Calu3 (cell line): ENCODE measurements around the gene FGG. TPM values are rescaled to one million over a fixed set of nuclear protein-coding genes. Genes with fewer than 3 reads are reported as not detected.

Source experiments
- BruUV-seq: library from RNA; stranded (reverse); fragments of 400-500 nt; replicated peaks from 2 replicates; lab custom pipeline; 2021; lab: Mats Ljungman, UMichigan
- CTCF ChIA-PET: fragments of 300-600 bp; sonication (Branson Sonifier 250); formaldehyde crosslinking; loops from one replicate; lab custom pipeline; 2022; ENCODE audit warnings: antibody characterized with exemption; lab: Charles Lee
- DNase-seq: peaks from one replicate; pipeline ENCODE4 v3.0.0; 2022
- H3K27ac Mint-ChIP-seq: one replicate; pipeline ENCODE4 v1.8.0; 2022; ENCODE audit warnings: mixed read lengths; ENCODE audit not compliant: unreplicated experiment
- H3K27me3 Mint-ChIP-seq: one replicate; pipeline ENCODE4 v1.8.0; 2022; ENCODE audit warnings: mixed read lengths; ENCODE audit not compliant: unreplicated experiment
- H3K36me3 Mint-ChIP-seq: one replicate; pipeline ENCODE4 v1.8.0; 2022; ENCODE audit warnings: mild to moderate bottlenecking, moderate library complexity, mixed read lengths; ENCODE audit not compliant: insufficient read depth, unreplicated experiment
- H3K4me1 Mint-ChIP-seq: one replicate; pipeline ENCODE4 v1.8.0; 2022; ENCODE audit warnings: mild to moderate bottlenecking, low read depth, mixed read lengths; ENCODE audit not compliant: unreplicated experiment
- H3K4me3 Mint-ChIP-seq: one replicate; pipeline ENCODE4 v1.8.0; 2022; ENCODE audit warnings: mild to moderate bottlenecking, low read depth, moderate library complexity, mixed read lengths; ENCODE audit not compliant: unreplicated experiment
- H3K9me3 Mint-ChIP-seq: one replicate; pipeline ENCODE4 v1.8.0; 2022; ENCODE audit warnings: low read depth, mixed read lengths; ENCODE audit not compliant: unreplicated experiment
- intact Hi-C: fragments of 100-400 bp; cut with micrococcal nuclease; formaldehyde crosslinking; loops from one replicate; pipeline ENCODE4 v1.10.0; 2022; ENCODE audit not compliant: unreplicated experiment
- total RNA-seq: library from RNA; stranded (reverse); gene quantifications from 2 replicates; pipeline ENCODE4 v1.2.3, GENCODE V29; 2022
- TF ChIP-seq, protein P1 (sequence below): fragments of 200-600 bp; IDR thresholded peaks from one replicate; pipeline ENCODE4 v1.8.0; 2022; ENCODE audit warnings: antibody characterized with exemption; ENCODE audit not compliant: unreplicated experiment

Gene FGG
- total RNA-seq, 1 experiment from 2014 or later = 0.24 TPM

DNA sequence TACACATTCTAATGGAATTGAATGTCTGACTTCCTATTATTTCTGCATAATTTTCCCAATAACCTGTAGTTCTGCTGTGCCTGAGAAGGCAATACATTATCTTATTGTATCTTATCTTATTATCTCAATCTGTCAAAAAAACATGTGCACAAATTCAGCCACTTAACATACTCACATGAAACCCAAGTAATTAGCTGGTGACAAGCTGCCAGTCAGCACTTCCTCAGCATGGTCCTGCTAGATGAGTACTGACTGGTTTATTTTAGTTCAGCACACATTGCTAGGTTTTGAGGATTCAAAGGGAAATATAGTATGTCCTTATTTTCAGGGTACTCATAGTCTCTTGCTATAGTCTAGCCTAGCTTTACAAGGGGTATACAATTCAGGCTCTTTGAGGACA lies 17.9 kb upstream of the FGG start:
- DNase-seq = no peak
- Mint-ChIP-seq H3K4me1 (peaks cover 12% of the 10 kb centered on the region), H3K4me3 (no peak overlapping the region), H3K9me3 (no peaks in the 10 kb centered on the region), H3K36me3 (peaks cover 7% of the 10 kb centered on the region), H3K27me3 (no peaks in the 10 kb centered on the region), H3K27ac (no peak overlapping the region)
- intact Hi-C loops = loop anchor here (10.0 kb wide), 1 partner anchor 294 kb away; no protein-coding TSS in a partner anchor
- CTCF ChIA-PET = no interaction called here
- TF ChIP-seq, protein P1, sequence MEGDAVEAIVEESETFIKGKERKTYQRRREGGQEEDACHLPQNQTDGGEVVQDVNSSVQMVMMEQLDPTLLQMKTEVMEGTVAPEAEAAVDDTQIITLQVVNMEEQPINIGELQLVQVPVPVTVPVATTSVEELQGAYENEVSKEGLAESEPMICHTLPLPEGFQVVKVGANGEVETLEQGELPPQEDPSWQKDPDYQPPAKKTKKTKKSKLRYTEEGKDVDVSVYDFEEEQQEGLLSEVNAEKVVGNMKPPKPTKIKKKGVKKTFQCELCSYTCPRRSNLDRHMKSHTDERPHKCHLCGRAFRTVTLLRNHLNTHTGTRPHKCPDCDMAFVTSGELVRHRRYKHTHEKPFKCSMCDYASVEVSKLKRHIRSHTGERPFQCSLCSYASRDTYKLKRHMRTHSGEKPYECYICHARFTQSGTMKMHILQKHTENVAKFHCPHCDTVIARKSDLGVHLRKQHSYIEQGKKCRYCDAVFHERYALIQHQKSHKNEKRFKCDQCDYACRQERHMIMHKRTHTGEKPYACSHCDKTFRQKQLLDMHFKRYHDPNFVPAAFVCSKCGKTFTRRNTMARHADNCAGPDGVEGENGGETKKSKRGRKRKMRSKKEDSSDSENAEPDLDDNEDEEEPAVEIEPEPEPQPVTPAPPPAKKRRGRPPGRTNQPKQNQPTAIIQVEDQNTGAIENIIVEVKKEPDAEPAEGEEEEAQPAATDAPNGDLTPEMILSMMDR = no peak
- BruUV-seq = no TSS peak

DNA sequence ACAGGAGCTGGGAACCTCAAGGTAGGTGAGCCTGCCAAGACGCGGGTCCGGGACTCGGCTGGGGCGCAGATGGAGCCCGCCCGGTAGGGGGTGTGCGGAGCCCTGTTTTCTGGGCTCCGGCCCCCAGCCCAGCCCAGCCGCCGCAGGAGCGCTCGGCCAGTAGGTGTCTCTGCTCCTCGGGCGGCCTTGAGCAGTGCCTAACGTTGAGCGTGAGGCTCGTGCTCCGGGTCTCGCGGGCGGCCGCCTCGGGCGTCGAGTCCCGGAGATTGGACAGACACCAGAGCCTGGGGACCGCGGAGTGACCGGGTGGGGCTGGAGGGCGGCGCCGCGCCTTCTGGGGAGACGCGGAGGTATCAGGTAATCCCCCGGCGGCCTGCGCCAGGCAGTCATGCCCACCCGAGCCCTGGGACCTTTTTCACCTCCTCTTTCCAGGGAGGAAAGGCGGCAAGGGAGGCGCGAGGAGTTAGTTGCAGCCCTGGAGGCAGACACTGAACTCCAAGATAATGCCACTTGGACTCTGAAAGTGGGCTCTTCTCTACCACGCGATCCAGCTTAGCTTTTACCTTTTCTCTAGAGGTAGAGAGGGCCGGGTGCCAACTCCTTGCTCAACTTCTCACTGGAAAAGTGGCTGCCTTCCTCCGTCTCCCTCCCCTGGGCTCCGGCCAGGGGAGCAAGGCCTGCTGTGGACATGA lies 14.5 kb upstream of the FGG start:
- intact Hi-C loops = loop anchor here (5.0 kb wide), 1 partner anchor 120 kb away; no protein-coding TSS in a partner anchor
- H3K9me3 Mint-ChIP-seq = no peaks in the 10 kb centered on the region
- BruUV-seq = no TSS peak
- H3K27ac Mint-ChIP-seq = no peak overlapping the region
- H3K4me1 Mint-ChIP-seq = peaks cover 17% of the 10 kb centered on the region
- no peaks in the 10 kb centered on the region for H3K27me3 Mint-ChIP-seq
- DNase-seq = peak; percentile 86
- TF ChIP-seq, protein P1 = peak; percentile 62
- CTCF ChIA-PET = interaction anchor here (0.5 to 3.2 kb wide), 5 partner anchors 8 to 152 kb away, joined by 3 to 13 read pairs (median 3); partner anchors contain the start of gene LRAT
- peaks cover 7% of the 10 kb centered on the region for H3K36me3 Mint-ChIP-seq
- H3K4me3 Mint-ChIP-seq = no peak overlapping the region

DNA sequence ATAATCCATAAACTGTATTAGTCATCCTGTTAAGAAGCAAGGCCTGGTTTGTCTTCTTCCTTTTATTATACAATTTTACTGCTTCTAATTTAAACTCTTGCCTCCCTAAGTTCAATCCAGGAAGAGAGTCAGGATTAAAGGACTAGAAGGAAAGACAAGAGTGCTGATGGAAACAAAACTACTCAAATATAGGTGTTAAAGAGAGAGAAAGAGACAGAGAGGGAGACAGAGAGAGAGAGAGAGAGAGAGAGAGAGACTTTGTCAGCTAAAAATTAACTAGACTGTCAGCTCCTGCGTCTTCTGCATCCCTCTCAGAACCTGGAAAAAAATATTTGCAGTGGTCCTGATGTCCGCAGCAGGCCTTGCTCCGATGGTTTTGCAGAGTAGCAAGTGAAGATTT lies 13.5 kb upstream of the FGG start:
- CTCF ChIA-PET = interaction anchor here (0.6 to 3.2 kb wide), 5 partner anchors 10 to 118 kb away, joined by 3 to 13 read pairs (median 3); partner anchors contain the start of gene LRAT
- peaks cover 7% of the 10 kb centered on the region for H3K36me3 Mint-ChIP-seq
- peaks cover 17% of the 10 kb centered on the region for H3K4me1 Mint-ChIP-seq
- TF ChIP-seq, protein P1 = no peak
- intact Hi-C loops = loop anchor here (5.0 kb wide), 1 partner anchor 119 kb away; no protein-coding TSS in a partner anchor
- no TSS peak for BruUV-seq
- H3K27me3 Mint-ChIP-seq = no peaks in the 10 kb centered on the region
- no peaks in the 10 kb centered on the region for H3K9me3 Mint-ChIP-seq
- peak overlapping the region; percentile 52 for H3K27ac Mint-ChIP-seq
- no peak overlapping the region for H3K4me3 Mint-ChIP-seq
- no peak for DNase-seq

DNA sequence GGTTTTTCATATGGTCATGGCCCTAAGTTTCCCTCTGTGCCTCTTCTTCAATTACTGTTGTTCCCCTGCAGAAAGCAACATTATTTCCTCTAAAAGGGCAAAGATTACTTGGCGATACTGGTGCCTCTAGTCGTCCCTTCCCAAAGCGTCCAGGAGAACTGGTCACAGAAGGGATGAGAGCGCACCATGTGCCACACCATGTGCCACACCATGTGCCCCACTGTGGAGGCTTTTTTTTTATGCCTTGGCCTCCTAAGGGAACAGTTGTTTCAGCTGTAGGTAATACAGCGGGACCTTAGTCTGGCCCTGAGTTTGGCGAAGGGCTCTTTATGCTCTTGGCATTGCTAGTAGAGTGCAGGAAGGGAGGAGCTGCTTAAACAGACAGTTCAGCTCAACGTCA lies 11.5 kb upstream of the FGG start:
- no peak overlapping the region for H3K27ac Mint-ChIP-seq
- peaks cover 7% of the 10 kb centered on the region for H3K36me3 Mint-ChIP-seq
- CTCF ChIA-PET = interaction anchor here (1.0 to 3.2 kb wide), 3 partner anchors 8 to 72 kb away, joined by 3 to 13 read pairs (median 4); no protein-coding TSS in a partner anchor
- intact Hi-C loops = loop anchor here (5.0 kb wide), 1 partner anchor 222 kb away; no protein-coding TSS in a partner anchor
- no peaks in the 10 kb centered on the region for H3K9me3 Mint-ChIP-seq
- peaks cover 17% of the 10 kb centered on the region for H3K4me1 Mint-ChIP-seq
- no peak for DNase-seq
- H3K27me3 Mint-ChIP-seq = no peaks in the 10 kb centered on the region
- no TSS peak for BruUV-seq
- TF ChIP-seq, protein P1 = no peak
- H3K4me3 Mint-ChIP-seq = no peak overlapping the region
